ENCODE results near the gene MSH2. TPM values are rescaled to one million over a fixed set of nuclear protein-coding genes. Genes with fewer than 3 reads are reported as not detected.

The MSH2 gene
- total and polyA plus RNA-seq, 4 donors = 1.6 to 33.3 (median 3.8) TPM

GRCh38 chr2:47460766-47461165 is 57.8 kb downstream of the MSH2 start:
- no peaks in the 10 kb centered on the region for H3K27me3 ChIP-seq (ENCODE audit: control insufficient read depth in 4 of 4, insufficient read depth in 4 of 4, low read length in 3 of 4)
- H3K4me1 ChIP-seq (ENCODE audit: control insufficient read depth in 4 of 4, insufficient read depth in 4 of 4, low read length in 3 of 4) = no peaks in the 10 kb centered on the region
- H3K9me3 ChIP-seq (ENCODE audit: control insufficient read depth in 4 of 4, low read length in 3 of 4) = no peaks in the 10 kb centered on the region
- DNase-seq (ENCODE audit: low spot score) = no peak
- H3K4me3 ChIP-seq (ENCODE audit: low read depth in 1 of 3, low read length in 3 of 3) = no peak overlapping the region
- no peak overlapping the region for H3K27ac ChIP-seq (ENCODE audit: low read depth in 1 of 2, low read length in 2 of 2)
- H3K36me3 ChIP-seq (ENCODE audit: control insufficient read depth in 4 of 4, insufficient read depth in 3 of 4, low read depth in 1 of 4, low read length in 3 of 4) = peaks cover 0 to 3% (median 0%) of the 10 kb centered on the region in 4 donors
- H3K9ac ChIP-seq (ENCODE audit: low read depth in 1 of 2, low read length in 2 of 2) = no peak overlapping the region
- TF ChIP-seq SP1 (IDR thresholded peaks at IDR 0.05) (no peak), TAF1 (conservative IDR thresholded peaks at IDR 0.05) (no peak)

- Histone ChIP-seq H3K4me3 (ENCODE audit: low read depth in 1 of 3, low read length in 3 of 3) (no peak overlapping the region), H3K36me3 (ENCODE audit: control insufficient read depth in 4 of 4, insufficient read depth in 3 of 4, low read depth in 1 of 4, low read length in 3 of 4) (no peaks in the 10 kb centered on the region), H3K9ac (ENCODE audit: low read depth in 1 of 2, low read length in 2 of 2) (no peak overlapping the region), H3K9me3 (ENCODE audit: control insufficient read depth in 4 of 4, low read length in 3 of 4) (no peaks in the 10 kb centered on the region), H3K4me1 (ENCODE audit: control insufficient read depth in 4 of 4, insufficient read depth in 4 of 4, low read length in 3 of 4) (no peaks in the 10 kb centered on the region), H3K27ac (ENCODE audit: low read depth in 1 of 2, low read length in 2 of 2) (no peak overlapping the region), H3K27me3 (ENCODE audit: control insufficient read depth in 4 of 4, insufficient read depth in 4 of 4, low read length in 3 of 4) (no peaks in the 10 kb centered on the region)
- DNase-seq (ENCODE audit: low spot score) = no peak
- whole genome bisulfite sequencing = 97% methylated on average over 5 of the region's 5 CpGs
- TF ChIP-seq FOXA2 (IDR thresholded peaks at IDR 0.05) = no peak
- no peak for TF ChIP-seq MAX (IDR thresholded peaks at IDR 0.05)
- TF ChIP-seq GABPA (IDR thresholded peaks at IDR 0.05 in 1 of 2, conservative IDR thresholded peaks at IDR 0.05 in 1 of 2) = no peak
- no peak for TF ChIP-seq RXRA (IDR thresholded peaks at IDR 0.05)
- TF ChIP-seq FOXA1 (IDR thresholded peaks at IDR 0.05) = no peak
- TF ChIP-seq RAD21 (IDR thresholded peaks at IDR 0.05) = no peak
- TF ChIP-seq YY1 (IDR thresholded peaks at IDR 0.05) = no peak
- no peak for TF ChIP-seq HNF4A (conservative IDR thresholded peaks at IDR 0.05)
- TF ChIP-seq ATF3 (IDR thresholded peaks at IDR 0.05) = no peak
- no peak for TF ChIP-seq REST (IDR thresholded peaks at IDR 0.05)
- TF ChIP-seq EGR1 (IDR thresholded peaks at IDR 0.05; ENCODE audit: low read depth in 2 of 2) = no peak
- no peak for TF ChIP-seq JUND (IDR thresholded peaks at IDR 0.05)
- no peak for TF ChIP-seq SP1 (IDR thresholded peaks at IDR 0.05)
- TF ChIP-seq ZBTB33 (IDR thresholded peaks at IDR 0.05) = no peak
- no peak for TF ChIP-seq NR2F2 (IDR thresholded peaks at IDR 0.05)
These were observed 68.6 kb downstream of the MSH2 start for GRCh38 chr2:47471429-47472116.
